ENCODE data around the gene PPARA. TPM values are rescaled to one million over a fixed set of nuclear protein-coding genes. Genes with fewer than 3 reads are reported as not detected.

The PPARA gene
- total and polyA plus RNA-seq, 2 experiments from 2014 or later: 4.7 to 12.6 TPM

DNA sequence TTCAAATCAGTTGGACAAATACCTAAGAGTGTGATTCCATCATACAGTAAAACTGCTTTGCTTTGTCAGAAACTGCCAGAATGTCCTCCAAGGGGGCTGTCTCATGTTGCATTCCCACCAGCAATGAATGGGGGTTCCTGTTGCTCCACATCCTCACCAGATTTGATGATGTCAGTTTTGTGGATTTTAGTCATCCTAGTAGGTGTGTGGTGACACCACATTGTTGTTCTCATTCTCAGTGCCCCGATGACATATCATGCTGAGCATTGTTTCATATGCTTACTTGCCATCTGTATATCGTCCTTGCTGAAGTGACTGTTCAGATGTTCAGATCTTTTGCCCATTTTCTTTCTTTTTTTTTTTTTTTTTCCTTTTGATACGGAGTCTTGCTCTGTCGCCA is 62.7 kb downstream of the PPARA start:
- Histone ChIP-seq H3K79me2 (replicated peaks; ENCODE audit: insufficient read depth) (no peaks in the 10 kb centered on the region), H3F3A (replicated peaks; ENCODE audit: low read depth) (no peaks in the 10 kb centered on the region), H4K20me1 (replicated peaks; ENCODE audit: insufficient read depth) (no peaks in the 10 kb centered on the region), H3K4me1 (ENCODE audit: insufficient read depth) (no peaks in the 10 kb centered on the region), H3K36me3 (ENCODE audit: insufficient read depth) (0 out of 2 replicates have a peak, but pooled peaks cover 5% of the 10 kb centered on the region), H3K27me3 (ENCODE audit: insufficient read depth) (no peaks in the 10 kb centered on the region), H3K4me3 (no peak overlapping the region), H3K9me2 (ENCODE audit: insufficient read depth) (no peaks in the 10 kb centered on the region), H2AFZ (no peak overlapping the region), H3K27ac (ENCODE audit: low read depth) (no peak overlapping the region), H3K4me2 (no peak overlapping the region)
- Mint-ChIP-seq H3K4me1 (no peaks in the 10 kb centered on the region), H3K27ac (no peak overlapping the region), H3K27me3 (ENCODE audit: insufficient read depth, low read depth, poor library complexity) (peaks cover 11% of the 10 kb centered on the region), H3K4me3 (no peak overlapping the region), H3K36me3 (ENCODE audit: low read depth) (peaks cover 36% of the 10 kb centered on the region), H3K9me3 (peaks cover 52% of the 10 kb centered on the region)
- DNase-seq (ENCODE audit: low spot score) (no peak), ATAC-seq (no peak)
- no peak for TF ChIP-seq ZNF114 (CRISPR knock-in tag; IDR thresholded peaks at IDR 0.05)
- TF ChIP-seq EZH2phosphoT487 (IDR thresholded peaks at IDR 0.05; ENCODE audit: unreplicated experiment): no peak
- TF ChIP-seq, protein P1, sequence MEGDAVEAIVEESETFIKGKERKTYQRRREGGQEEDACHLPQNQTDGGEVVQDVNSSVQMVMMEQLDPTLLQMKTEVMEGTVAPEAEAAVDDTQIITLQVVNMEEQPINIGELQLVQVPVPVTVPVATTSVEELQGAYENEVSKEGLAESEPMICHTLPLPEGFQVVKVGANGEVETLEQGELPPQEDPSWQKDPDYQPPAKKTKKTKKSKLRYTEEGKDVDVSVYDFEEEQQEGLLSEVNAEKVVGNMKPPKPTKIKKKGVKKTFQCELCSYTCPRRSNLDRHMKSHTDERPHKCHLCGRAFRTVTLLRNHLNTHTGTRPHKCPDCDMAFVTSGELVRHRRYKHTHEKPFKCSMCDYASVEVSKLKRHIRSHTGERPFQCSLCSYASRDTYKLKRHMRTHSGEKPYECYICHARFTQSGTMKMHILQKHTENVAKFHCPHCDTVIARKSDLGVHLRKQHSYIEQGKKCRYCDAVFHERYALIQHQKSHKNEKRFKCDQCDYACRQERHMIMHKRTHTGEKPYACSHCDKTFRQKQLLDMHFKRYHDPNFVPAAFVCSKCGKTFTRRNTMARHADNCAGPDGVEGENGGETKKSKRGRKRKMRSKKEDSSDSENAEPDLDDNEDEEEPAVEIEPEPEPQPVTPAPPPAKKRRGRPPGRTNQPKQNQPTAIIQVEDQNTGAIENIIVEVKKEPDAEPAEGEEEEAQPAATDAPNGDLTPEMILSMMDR (conservative IDR thresholded peaks at IDR 0.05; ENCODE audit: low read depth in 2 of 2): no peak
- no peak for TF ChIP-seq CREB1 (CRISPR knock-in tag; IDR thresholded peaks at IDR 0.05; ENCODE audit: low read depth)

DNA sequence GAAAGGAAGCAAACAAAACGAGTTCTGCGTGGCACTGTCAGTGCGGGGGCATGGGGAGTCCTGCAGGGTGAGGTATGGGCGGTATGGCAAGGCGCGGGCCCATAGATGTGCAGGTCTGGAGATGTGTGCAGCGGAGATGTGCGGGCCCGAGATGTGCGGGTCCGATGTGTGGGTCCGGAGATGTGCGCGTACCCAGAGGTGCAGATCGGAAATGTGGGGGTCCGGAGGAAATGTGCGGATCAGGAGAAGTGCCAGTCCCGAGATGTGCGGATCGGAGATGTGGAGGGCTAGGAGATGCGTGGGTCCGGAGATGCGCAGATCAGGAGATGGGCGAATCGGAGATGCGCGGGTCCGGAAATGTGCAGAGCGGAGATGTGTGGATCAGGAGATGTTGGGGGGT is 63.8 kb downstream of the PPARA start:
- H3K36me3 ChIP-seq (ENCODE audit: insufficient read depth): no peaks in the 10 kb centered on the region
- no peaks in the 10 kb centered on the region for H3K9me2 ChIP-seq (ENCODE audit: insufficient read depth)
- H4K20me1 ChIP-seq (replicated peaks; ENCODE audit: insufficient read depth): no peaks in the 10 kb centered on the region
- DNase-seq (ENCODE audit: low spot score) (no peak), ATAC-seq (no peak)
- Mint-ChIP-seq H3K27ac (no peak overlapping the region), H3K27me3 (ENCODE audit: insufficient read depth, low read depth, poor library complexity) (peaks cover 11% of the 10 kb centered on the region), H3K4me1 (no peaks in the 10 kb centered on the region), H3K36me3 (ENCODE audit: low read depth) (peaks cover 27% of the 10 kb centered on the region), H3K4me3 (no peak overlapping the region), H3K9me3 (peaks cover 42% of the 10 kb centered on the region)
- H3K4me3 ChIP-seq: no peak overlapping the region
- no peaks in the 10 kb centered on the region for H3K79me2 ChIP-seq (replicated peaks; ENCODE audit: insufficient read depth)
- TF ChIP-seq, protein P1 (conservative IDR thresholded peaks at IDR 0.05; ENCODE audit: low read depth in 2 of 2): no peak
- TF ChIP-seq CREB1 (CRISPR knock-in tag; IDR thresholded peaks at IDR 0.05; ENCODE audit: low read depth) (no peak), ZNF114 (CRISPR knock-in tag; IDR thresholded peaks at IDR 0.05) (no peak), JUNB (IDR thresholded peaks at IDR 0.05; ENCODE audit: unreplicated experiment) (no peak), EZH2 (IDR thresholded peaks at IDR 0.05; ENCODE audit: low read depth, unreplicated experiment) (no peak), STAT1 (IDR thresholded peaks at IDR 0.05; ENCODE audit: unreplicated experiment) (no peak), POLR2AphosphoS5 (IDR thresholded peaks at IDR 0.05; ENCODE audit: low read depth) (no peak), NANOG (IDR thresholded peaks at IDR 0.05; ENCODE audit: borderline replicate concordance) (no peak)
- TF ChIP-seq, protein P2, sequence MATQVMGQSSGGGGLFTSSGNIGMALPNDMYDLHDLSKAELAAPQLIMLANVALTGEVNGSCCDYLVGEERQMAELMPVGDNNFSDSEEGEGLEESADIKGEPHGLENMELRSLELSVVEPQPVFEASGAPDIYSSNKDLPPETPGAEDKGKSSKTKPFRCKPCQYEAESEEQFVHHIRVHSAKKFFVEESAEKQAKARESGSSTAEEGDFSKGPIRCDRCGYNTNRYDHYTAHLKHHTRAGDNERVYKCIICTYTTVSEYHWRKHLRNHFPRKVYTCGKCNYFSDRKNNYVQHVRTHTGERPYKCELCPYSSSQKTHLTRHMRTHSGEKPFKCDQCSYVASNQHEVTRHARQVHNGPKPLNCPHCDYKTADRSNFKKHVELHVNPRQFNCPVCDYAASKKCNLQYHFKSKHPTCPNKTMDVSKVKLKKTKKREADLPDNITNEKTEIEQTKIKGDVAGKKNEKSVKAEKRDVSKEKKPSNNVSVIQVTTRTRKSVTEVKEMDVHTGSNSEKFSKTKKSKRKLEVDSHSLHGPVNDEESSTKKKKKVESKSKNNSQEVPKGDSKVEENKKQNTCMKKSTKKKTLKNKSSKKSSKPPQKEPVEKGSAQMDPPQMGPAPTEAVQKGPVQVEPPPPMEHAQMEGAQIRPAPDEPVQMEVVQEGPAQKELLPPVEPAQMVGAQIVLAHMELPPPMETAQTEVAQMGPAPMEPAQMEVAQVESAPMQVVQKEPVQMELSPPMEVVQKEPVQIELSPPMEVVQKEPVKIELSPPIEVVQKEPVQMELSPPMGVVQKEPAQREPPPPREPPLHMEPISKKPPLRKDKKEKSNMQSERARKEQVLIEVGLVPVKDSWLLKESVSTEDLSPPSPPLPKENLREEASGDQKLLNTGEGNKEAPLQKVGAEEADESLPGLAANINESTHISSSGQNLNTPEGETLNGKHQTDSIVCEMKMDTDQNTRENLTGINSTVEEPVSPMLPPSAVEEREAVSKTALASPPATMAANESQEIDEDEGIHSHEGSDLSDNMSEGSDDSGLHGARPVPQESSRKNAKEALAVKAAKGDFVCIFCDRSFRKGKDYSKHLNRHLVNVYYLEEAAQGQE (IDR thresholded peaks at IDR 0.05; ENCODE audit: unreplicated experiment): no peak
- H3F3A ChIP-seq (replicated peaks; ENCODE audit: low read depth): no peaks in the 10 kb centered on the region
- no peaks in the 10 kb centered on the region for H3K4me1 ChIP-seq (ENCODE audit: insufficient read depth)
- H2AFZ ChIP-seq: no peak overlapping the region
- H3K4me2 ChIP-seq: no peak overlapping the region
- no peak overlapping the region for H3K27ac ChIP-seq (ENCODE audit: low read depth)
- no peaks in the 10 kb centered on the region for H3K27me3 ChIP-seq (ENCODE audit: insufficient read depth)

Measured in GM23338 (cell line).